Measurements from ENCODE around the gene FAM149B1. TPM values are rescaled to one million over a fixed set of nuclear protein-coding genes. Genes with fewer than 3 reads are reported as not detected.
A peak's percentile ranks its signal among the peaks of the same experiment; 100 is the strongest.

FAM149B1 gene
- 16.2 TPM for total RNA-seq

DNA sequence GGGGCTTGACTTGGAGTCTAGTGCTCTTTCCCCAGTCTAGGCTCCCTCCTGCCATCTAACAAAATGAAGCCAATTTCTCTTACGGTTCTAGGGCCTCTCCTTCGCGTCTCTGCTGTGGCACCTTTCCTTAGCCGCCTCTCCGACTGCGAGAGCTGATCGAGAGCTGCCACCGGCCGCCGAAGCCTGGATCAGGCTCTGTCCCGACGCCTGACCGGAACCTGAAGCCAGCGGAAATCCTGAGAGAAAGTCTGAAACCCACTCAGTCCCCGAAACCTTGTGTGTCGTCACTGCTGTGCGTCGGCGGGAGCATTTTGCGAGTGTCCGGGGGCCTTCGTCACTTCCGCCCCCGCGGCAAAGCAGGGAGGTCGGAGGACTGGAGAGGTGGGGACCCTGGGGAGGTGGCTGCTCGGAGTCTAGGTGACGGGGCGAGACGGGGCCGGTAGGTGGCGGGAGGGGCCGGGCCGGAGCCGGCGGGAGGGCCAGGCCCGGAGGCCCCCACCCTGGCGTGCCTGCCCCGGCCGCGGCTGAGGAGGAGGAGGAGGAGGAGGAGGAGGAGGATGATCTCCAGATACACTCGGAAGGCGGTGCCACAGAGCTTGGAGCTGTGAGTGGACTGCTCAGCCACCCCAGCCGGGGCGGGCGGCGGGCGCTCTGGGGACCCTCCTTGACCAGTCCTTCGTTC, at the start of gene FAM149B1, which contains the start of gene ECD:
Gene FAM149B1, plus strand, starts transcription at position 337 of the 682 bp plus-strand sequence. Its CDS starts 221 bp downstream, at position 558.
Gene ECD, minus strand, starts transcription at position 226 of the 682 bp plus-strand sequence. CDS start 4,071 bp downstream, outside the sequence.
- H3K9ac ChIP-seq (ENCODE audit: low read depth in 1 of 3, low read length in 3 of 3), result peak within 1 kb of the TSS; percentile 97 to 100 (median 98)
- H3K27ac ChIP-seq (ENCODE audit: low read depth, low read length), result peak within 1 kb of the TSS; percentile 97
- H3K4me3 ChIP-seq (ENCODE audit: low read length in 3 of 3), result peak within 1 kb of the TSS; percentile 83 to 100 (median 92)
- H3K4me1 ChIP-seq (ENCODE audit: control insufficient read depth in 3 of 3, insufficient read depth in 3 of 3, low read length in 3 of 3), result peaks cover 8 to 23% (median 16%) of the 10 kb centered on the region in 3 donors
- H3K9me3 ChIP-seq (ENCODE audit: control insufficient read depth in 3 of 3, low read length in 3 of 3), result no peaks in the 10 kb centered on the region
- no peaks in the 10 kb centered on the region for H3K27me3 ChIP-seq (ENCODE audit: control insufficient read depth in 3 of 3, insufficient read depth in 3 of 3, low read length in 3 of 3)
- H3K36me3 ChIP-seq (ENCODE audit: control insufficient read depth in 3 of 3, insufficient read depth in 3 of 3, low read length in 3 of 3), result peaks cover under 1 to 8% (median 7%) of the 10 kb centered on the region in 3 donors

DNA sequence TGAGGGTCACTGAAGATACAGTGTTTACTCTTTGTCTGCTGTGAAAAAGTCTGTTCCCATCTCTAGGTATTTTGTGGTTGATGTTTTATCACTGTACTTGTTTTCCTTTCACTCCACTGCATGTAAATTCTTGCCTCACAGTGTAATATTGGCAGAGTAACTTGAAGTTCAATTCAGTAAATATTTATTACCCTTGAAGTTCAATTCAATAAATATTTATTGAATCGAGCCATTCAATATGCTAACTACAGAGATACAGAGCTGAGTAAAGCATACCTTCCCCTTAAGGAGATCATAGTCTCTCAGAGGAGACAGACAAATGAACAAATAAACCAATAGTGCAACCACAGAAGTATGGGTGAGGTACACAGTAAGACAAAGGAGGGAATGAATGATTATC, 48.5 kb upstream of the FAM149B1 start:
- peak overlapping the region; percentile 92 for H3K27ac ChIP-seq (ENCODE audit: low read depth, low read length)
- peaks cover 3 to 15% (median 8%) of the 10 kb centered on the region in 3 donors for H3K36me3 ChIP-seq (ENCODE audit: control insufficient read depth in 3 of 3, insufficient read depth in 3 of 3, low read length in 3 of 3)
- no peak overlapping the region for H3K4me3 ChIP-seq (ENCODE audit: low read length in 3 of 3)
- H3K9me3 ChIP-seq (ENCODE audit: control insufficient read depth in 3 of 3, low read length in 3 of 3), result no peaks in the 10 kb centered on the region
- H3K9ac ChIP-seq (ENCODE audit: low read depth in 1 of 3, low read length in 3 of 3), result no peak overlapping the region
- no peaks in the 10 kb centered on the region for H3K27me3 ChIP-seq (ENCODE audit: control insufficient read depth in 3 of 3, insufficient read depth in 3 of 3, low read length in 3 of 3)
- H3K4me1 ChIP-seq (ENCODE audit: control insufficient read depth in 3 of 3, insufficient read depth in 3 of 3, low read length in 3 of 3), result peaks cover 0 to 8% (median 4%) of the 10 kb centered on the region in 3 donors

DNA sequence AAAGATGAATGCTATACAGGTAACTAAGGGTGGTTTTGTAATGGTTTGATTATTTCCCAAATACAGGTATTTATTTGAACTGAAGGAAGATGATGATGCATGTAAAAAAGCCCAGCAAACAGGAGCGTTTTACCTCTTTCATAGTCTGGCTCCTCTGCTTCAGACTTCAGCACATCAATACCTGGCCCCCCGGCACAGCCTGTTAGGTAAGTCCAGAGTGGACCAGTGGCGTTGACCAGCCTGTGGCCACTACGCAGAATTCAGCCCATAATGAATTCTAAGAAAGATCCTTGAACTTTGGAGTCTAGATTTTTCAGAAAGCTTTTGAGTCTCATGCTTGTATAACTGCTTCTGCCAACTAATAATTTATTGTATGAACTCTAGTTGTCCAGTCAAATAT, 48.0 kb upstream of the FAM149B1 start:
- peak overlapping the region; percentile 92 for H3K27ac ChIP-seq (ENCODE audit: low read depth, low read length)
- no peak overlapping the region for H3K9ac ChIP-seq (ENCODE audit: low read depth in 1 of 3, low read length in 3 of 3)
- no peak overlapping the region for H3K4me3 ChIP-seq (ENCODE audit: low read length in 3 of 3)
- H3K4me1 ChIP-seq (ENCODE audit: control insufficient read depth in 3 of 3, insufficient read depth in 3 of 3, low read length in 3 of 3), result peaks cover 0 to 9% (median 4%) of the 10 kb centered on the region in 3 donors
- no peaks in the 10 kb centered on the region for H3K9me3 ChIP-seq (ENCODE audit: control insufficient read depth in 3 of 3, low read length in 3 of 3)
- no peaks in the 10 kb centered on the region for H3K27me3 ChIP-seq (ENCODE audit: control insufficient read depth in 3 of 3, insufficient read depth in 3 of 3, low read length in 3 of 3)
- H3K36me3 ChIP-seq (ENCODE audit: control insufficient read depth in 3 of 3, insufficient read depth in 3 of 3, low read length in 3 of 3), result peaks cover 3 to 16% (median 8%) of the 10 kb centered on the region in 3 donors

DNA sequence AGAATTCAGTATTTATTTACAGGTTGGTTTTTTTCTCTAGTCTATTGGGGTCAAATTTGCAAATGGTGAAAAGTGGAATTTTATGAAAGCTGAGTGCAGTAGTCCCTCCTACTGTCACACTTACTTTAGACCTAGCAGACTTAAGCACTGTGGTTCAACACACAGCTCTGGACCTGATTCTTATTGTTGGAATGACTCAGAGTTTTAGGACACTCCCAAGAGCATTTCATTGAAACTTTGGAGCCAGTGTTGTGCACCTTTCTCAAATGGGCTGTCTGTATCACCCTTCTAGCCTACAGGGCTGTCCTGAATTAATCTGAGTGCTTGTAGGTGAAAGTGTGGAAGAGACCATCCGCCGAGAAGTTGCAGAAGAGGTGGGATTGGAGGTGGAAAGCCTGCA, 41.6 kb upstream of the FAM149B1 start:
- Histone ChIP-seq H3K9me3 (ENCODE audit: control insufficient read depth in 3 of 3, low read length in 3 of 3) (no peaks in the 10 kb centered on the region), H3K9ac (ENCODE audit: low read depth in 1 of 3, low read length in 3 of 3) (no peak overlapping the region), H3K27me3 (ENCODE audit: control insufficient read depth in 3 of 3, insufficient read depth in 3 of 3, low read length in 3 of 3) (no peaks in the 10 kb centered on the region), H3K4me1 (ENCODE audit: control insufficient read depth in 3 of 3, insufficient read depth in 3 of 3, low read length in 3 of 3) (peaks cover 0 to 3% (median 0%) of the 10 kb centered on the region in 3 donors), H3K36me3 (ENCODE audit: control insufficient read depth in 3 of 3, insufficient read depth in 3 of 3, low read length in 3 of 3) (peaks cover 12 to 32% (median 27%) of the 10 kb centered on the region in 3 donors), H3K27ac (ENCODE audit: low read depth, low read length) (no peak overlapping the region), H3K4me3 (ENCODE audit: low read length in 3 of 3) (no peak overlapping the region)

DNA sequence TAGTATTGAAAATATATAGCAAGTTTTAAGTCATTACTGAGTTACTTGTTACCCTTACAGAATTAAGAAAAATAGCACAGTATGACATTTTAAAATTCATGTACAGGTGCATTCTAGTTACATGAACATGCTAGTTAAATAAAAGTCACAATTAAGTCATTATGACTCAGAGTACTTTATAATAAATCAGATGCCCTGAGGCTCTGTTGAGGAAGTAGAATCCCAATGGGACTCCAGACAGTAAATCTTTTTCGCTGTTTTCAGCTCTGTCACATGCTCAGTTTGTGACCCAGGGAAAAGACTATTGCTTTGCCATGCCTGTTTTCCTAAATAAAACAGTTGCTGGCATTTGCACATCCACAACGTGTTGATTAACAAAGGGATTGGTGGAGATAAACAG, 36.6 kb upstream of the FAM149B1 start:
- no peak overlapping the region for H3K27ac ChIP-seq (ENCODE audit: low read depth, low read length)
- no peaks in the 10 kb centered on the region for H3K9me3 ChIP-seq (ENCODE audit: control insufficient read depth in 3 of 3, low read length in 3 of 3)
- H3K4me1 ChIP-seq (ENCODE audit: control insufficient read depth in 3 of 3, insufficient read depth in 3 of 3, low read length in 3 of 3), result no peaks in the 10 kb centered on the region
- H3K4me3 ChIP-seq (ENCODE audit: low read length in 3 of 3), result no peak overlapping the region
- H3K27me3 ChIP-seq (ENCODE audit: control insufficient read depth in 3 of 3, insufficient read depth in 3 of 3, low read length in 3 of 3), result no peaks in the 10 kb centered on the region
- H3K9ac ChIP-seq (ENCODE audit: low read depth in 1 of 3, low read length in 3 of 3), result no peak overlapping the region
- peaks cover 15 to 56% (median 48%) of the 10 kb centered on the region in 3 donors for H3K36me3 ChIP-seq (ENCODE audit: control insufficient read depth in 3 of 3, insufficient read depth in 3 of 3, low read length in 3 of 3)

DNA sequence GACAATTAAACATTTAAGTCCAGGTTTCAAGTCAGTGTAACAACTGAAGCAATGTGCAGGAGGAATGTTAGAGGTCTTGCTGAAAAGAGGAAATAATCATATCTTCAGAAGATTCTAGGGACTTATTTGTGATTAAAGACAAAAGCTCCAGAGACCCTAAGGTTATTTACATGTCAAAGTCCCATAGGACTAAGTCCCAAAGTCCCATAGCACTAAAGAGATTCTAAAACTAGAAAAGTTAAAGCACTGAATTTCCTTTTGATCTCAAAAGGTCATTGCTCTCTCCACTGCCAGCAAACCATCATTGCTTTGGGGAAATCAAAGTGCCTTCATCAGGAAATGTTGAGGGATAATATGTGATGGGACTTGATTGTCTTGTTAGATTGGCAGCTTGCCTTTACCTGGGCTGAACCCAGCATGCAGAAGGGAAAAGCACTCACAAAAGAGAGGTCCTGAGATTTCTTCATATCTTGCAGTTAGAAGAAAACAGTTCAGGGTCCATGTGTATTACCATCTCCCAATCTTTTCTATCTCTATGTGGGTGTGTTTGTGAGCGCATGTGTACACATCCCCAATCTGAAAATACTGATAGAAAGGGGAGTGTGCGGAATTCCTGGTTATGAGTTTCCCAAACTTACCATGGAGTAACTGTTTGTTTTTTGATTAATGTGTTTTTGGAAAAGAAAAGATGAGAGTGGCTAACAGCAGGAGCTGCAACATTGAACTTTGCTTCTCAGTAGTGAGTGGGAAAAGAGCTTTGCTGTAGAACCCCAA, 35.8 kb upstream of the FAM149B1 start:
- Histone ChIP-seq H3K27ac (ENCODE audit: low read depth, low read length) (no peak overlapping the region), H3K36me3 (ENCODE audit: control insufficient read depth in 3 of 3, insufficient read depth in 3 of 3, low read length in 3 of 3) (peaks cover 15 to 55% (median 48%) of the 10 kb centered on the region in 3 donors), H3K4me1 (ENCODE audit: control insufficient read depth in 3 of 3, insufficient read depth in 3 of 3, low read length in 3 of 3) (no peaks in the 10 kb centered on the region), H3K9ac (ENCODE audit: low read depth in 1 of 3, low read length in 3 of 3) (no peak overlapping the region), H3K4me3 (ENCODE audit: low read length in 3 of 3) (no peak overlapping the region), H3K27me3 (ENCODE audit: control insufficient read depth in 3 of 3, insufficient read depth in 3 of 3, low read length in 3 of 3) (no peaks in the 10 kb centered on the region), H3K9me3 (ENCODE audit: control insufficient read depth in 3 of 3, low read length in 3 of 3) (no peaks in the 10 kb centered on the region)

DNA sequence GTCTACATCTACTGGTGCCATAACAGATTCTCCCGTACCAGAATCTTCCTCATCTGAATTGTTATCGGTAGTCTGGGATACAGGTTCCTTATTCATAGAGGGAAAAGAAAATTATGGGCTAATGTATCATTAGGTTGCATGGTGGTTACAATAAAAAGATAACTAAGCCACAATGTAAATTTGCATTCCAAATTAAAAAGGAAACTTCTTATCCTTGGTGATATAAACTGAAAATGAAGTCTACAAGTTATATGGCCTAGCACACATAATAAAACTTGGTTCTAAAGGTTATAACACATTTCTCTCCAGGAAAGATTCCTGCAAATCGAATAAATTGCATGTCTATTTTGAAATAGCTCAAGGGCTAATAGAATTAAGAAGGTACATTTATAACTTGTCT, 33.2 kb upstream of the FAM149B1 start:
- H3K27ac ChIP-seq (ENCODE audit: low read depth, low read length), result no peak overlapping the region
- H3K4me1 ChIP-seq (ENCODE audit: control insufficient read depth in 3 of 3, insufficient read depth in 3 of 3, low read length in 3 of 3), result no peaks in the 10 kb centered on the region
- H3K9me3 ChIP-seq (ENCODE audit: control insufficient read depth in 3 of 3, low read length in 3 of 3), result no peaks in the 10 kb centered on the region
- H3K4me3 ChIP-seq (ENCODE audit: low read length in 3 of 3), result no peak overlapping the region
- no peak overlapping the region for H3K9ac ChIP-seq (ENCODE audit: low read depth in 1 of 3, low read length in 3 of 3)
- peaks cover 26 to 69% (median 57%) of the 10 kb centered on the region in 3 donors for H3K36me3 ChIP-seq (ENCODE audit: control insufficient read depth in 3 of 3, insufficient read depth in 3 of 3, low read length in 3 of 3)
- H3K27me3 ChIP-seq (ENCODE audit: control insufficient read depth in 3 of 3, insufficient read depth in 3 of 3, low read length in 3 of 3), result no peaks in the 10 kb centered on the region

DNA sequence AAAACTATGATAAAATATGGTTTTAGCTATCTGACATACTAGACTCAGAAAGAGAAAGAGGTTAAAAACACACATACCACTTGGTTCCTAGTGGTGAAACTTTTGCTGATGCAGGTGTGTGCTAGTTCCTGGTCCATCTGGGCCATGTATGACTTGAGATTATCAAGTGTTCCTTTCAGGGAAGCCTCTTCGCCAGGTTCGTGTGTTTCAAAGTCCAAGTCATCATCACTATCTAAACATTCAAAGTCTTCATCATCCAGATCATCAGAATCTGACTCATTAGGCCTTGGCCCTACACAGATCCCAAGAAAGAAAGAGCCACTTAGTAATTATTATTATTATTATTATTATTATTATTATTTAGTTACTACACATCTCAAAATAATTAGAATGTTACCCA, 31.3 kb upstream of the FAM149B1 start:
- Histone ChIP-seq H3K36me3 (ENCODE audit: control insufficient read depth in 3 of 3, insufficient read depth in 3 of 3, low read length in 3 of 3) (peaks cover 24 to 62% (median 48%) of the 10 kb centered on the region in 3 donors), H3K9ac (ENCODE audit: low read depth in 1 of 3, low read length in 3 of 3) (no peak overlapping the region), H3K27ac (ENCODE audit: low read depth, low read length) (no peak overlapping the region), H3K4me3 (ENCODE audit: low read length in 3 of 3) (no peak overlapping the region), H3K9me3 (ENCODE audit: control insufficient read depth in 3 of 3, low read length in 3 of 3) (no peaks in the 10 kb centered on the region), H3K27me3 (ENCODE audit: control insufficient read depth in 3 of 3, insufficient read depth in 3 of 3, low read length in 3 of 3) (no peaks in the 10 kb centered on the region), H3K4me1 (ENCODE audit: control insufficient read depth in 3 of 3, insufficient read depth in 3 of 3, low read length in 3 of 3) (no peaks in the 10 kb centered on the region)

DNA sequence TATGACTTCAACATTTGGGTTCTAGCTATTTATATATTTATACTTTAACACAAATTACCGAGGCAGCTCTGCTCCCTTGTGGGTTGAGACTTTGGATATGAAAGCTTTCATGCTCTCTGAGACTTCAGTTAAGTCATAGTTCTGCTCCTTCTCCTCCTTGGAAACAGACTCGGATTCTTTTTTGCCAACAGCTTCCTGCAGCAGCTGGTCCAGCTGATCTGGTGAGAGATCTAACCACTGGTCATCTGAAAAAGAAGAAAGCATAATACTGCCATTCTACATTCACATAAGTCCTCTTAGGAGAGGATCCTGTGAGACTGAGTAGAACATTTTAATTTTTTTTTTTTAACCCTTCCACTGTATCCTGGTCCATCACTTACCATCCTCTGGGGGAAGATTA, 28.7 kb upstream of the FAM149B1 start:
- Histone ChIP-seq H3K27ac (ENCODE audit: low read depth, low read length) (no peak overlapping the region), H3K36me3 (ENCODE audit: control insufficient read depth in 3 of 3, insufficient read depth in 3 of 3, low read length in 3 of 3) (peaks cover 33 to 59% (median 49%) of the 10 kb centered on the region in 3 donors), H3K4me1 (ENCODE audit: control insufficient read depth in 3 of 3, insufficient read depth in 3 of 3, low read length in 3 of 3) (no peaks in the 10 kb centered on the region), H3K4me3 (ENCODE audit: low read length in 3 of 3) (no peak overlapping the region), H3K9ac (ENCODE audit: low read depth in 1 of 3, low read length in 3 of 3) (no peak overlapping the region), H3K9me3 (ENCODE audit: control insufficient read depth in 3 of 3, low read length in 3 of 3) (no peaks in the 10 kb centered on the region), H3K27me3 (ENCODE audit: control insufficient read depth in 3 of 3, insufficient read depth in 3 of 3, low read length in 3 of 3) (no peaks in the 10 kb centered on the region)

DNA sequence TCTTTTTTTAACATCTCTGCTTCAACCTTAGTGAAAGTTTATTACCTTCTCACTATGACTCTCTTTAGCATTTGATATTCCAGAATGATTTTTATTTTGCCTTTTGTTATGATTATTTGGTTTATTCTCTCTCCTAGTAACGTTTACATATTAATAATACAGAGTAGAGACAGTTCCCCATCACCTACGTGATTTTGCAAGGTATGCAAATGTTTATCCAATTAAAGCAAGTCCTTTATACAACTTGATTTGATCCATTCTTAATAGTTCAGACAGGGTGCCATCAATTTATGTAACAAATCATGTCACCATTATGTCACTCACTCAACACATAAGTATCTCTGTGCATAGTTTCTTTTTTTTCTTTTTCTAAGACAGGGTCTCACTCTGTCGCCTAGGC, 26.3 kb upstream of the FAM149B1 start:
- Histone ChIP-seq H3K4me1 (ENCODE audit: control insufficient read depth in 3 of 3, insufficient read depth in 3 of 3, low read length in 3 of 3) (no peaks in the 10 kb centered on the region), H3K4me3 (ENCODE audit: low read length in 3 of 3) (no peak overlapping the region), H3K27ac (ENCODE audit: low read depth, low read length) (no peak overlapping the region), H3K9ac (ENCODE audit: low read depth in 1 of 3, low read length in 3 of 3) (no peak overlapping the region), H3K9me3 (ENCODE audit: control insufficient read depth in 3 of 3, low read length in 3 of 3) (no peaks in the 10 kb centered on the region), H3K27me3 (ENCODE audit: control insufficient read depth in 3 of 3, insufficient read depth in 3 of 3, low read length in 3 of 3) (no peaks in the 10 kb centered on the region), H3K36me3 (ENCODE audit: control insufficient read depth in 3 of 3, insufficient read depth in 3 of 3, low read length in 3 of 3) (peaks cover 31 to 52% (median 50%) of the 10 kb centered on the region in 3 donors)

Data from skeletal muscle tissue (tissue), 4 donors.